Thyroid gland (tissue), 4 donors: ENCODE measurements around the gene ALDH1A2. TPM values are rescaled to one million over a fixed set of nuclear protein-coding genes. Genes with fewer than 3 reads are reported as not detected.
"Not testable (repeated sequence)": the region's sequence is repeated elsewhere in the genome, so short reads cannot be mapped to it uniquely, and the experiment has no call there.

ENCODE experiments used
- DNase-seq, 2 donors: peaks; one replicate each; pipeline ENCODE4 v3.0.0-alpha.2; 2019
- H3K27ac ChIP-seq, 3 donors: fragments of 200-600 bp; sonication (generic); 1 replicate in 2 of 3; 2 replicates in 1 of 3; pipeline ENCODE4 v1.5.1; 2016 to 2019; ENCODE audit warnings: mild to moderate bottlenecking in 1 of 3, moderate library complexity in 1 of 3
- H3K27me3 ChIP-seq: fragments of 200-600 bp; sonication (generic); one replicate; pipeline ENCODE4 v1.5.1; 2019
- H3K36me3 ChIP-seq, 2 donors: fragments of 200-600 bp; sonication (generic); one replicate each; pipeline ENCODE4 v1.5.1; 2016 to 2019
- H3K4me1 ChIP-seq, 2 donors: fragments of 200-600 bp; sonication (generic); one replicate each; pipeline ENCODE4 v1.5.1; 2017 to 2019
- H3K4me3 ChIP-seq, 3 donors: fragments of 200-600 bp; sonication (generic); replicated peaks in 1 of 3; 1 replicate in 2 of 3; 2 replicates in 1 of 3; pipeline ENCODE4 v1.5.1; 2016; ENCODE audit warnings: mild to moderate bottlenecking in 1 of 3
- H3K9me3 ChIP-seq: fragments of 200-600 bp; sonication (generic); one replicate; pipeline ENCODE4 v1.5.1; 2017
- CTCF ChIP-seq, 6 experiments: fragments of 200-600 bp in 3 of 6; fragments of 450-650 bp in 3 of 6; sonication (generic) in 3 of 6; IDR thresholded peaks; one replicate each; pipeline ENCODE4 v1.5.1; 2016 to 2019; ENCODE audit warnings: antibody characterized with exemption in 6 of 6, mild to moderate bottlenecking in 2 of 6, inconsistent platforms in 1 of 6, moderate library complexity in 1 of 6
- POLR2A ChIP-seq, 2 donors: fragments of 450-650 bp; IDR thresholded peaks; one replicate each; pipeline ENCODE4 v1.6.1; 2017; ENCODE audit warnings: antibody characterized with exemption in 2 of 2, mild to moderate bottlenecking in 2 of 2, moderate library complexity in 1 of 2
- WGBS, 2 donors: methylation state at CpG; one replicate each; pipeline ENCODE4 v1.1.5; 2017; 5-methylcytosine and 5-hydroxymethylcytosine counted together
- intact Hi-C: fragments of 100-400 bp; cut with DNase I; formaldehyde crosslinking; loops from one replicate; pipeline ENCODE4 v1.15.1; 2023
- total RNA-seq, 4 donors: library from RNA; depleted of rRNA; stranded (reverse); fragments of >200 nt; gene quantifications; one replicate each; pipeline ENCODE4 v1.2.3, GENCODE V29; 2016

Gene ALDH1A2
- total RNA-seq, 4 donors from 2014 or later: 0.98 to 12.4 (median 7.3) TPM

DNA sequence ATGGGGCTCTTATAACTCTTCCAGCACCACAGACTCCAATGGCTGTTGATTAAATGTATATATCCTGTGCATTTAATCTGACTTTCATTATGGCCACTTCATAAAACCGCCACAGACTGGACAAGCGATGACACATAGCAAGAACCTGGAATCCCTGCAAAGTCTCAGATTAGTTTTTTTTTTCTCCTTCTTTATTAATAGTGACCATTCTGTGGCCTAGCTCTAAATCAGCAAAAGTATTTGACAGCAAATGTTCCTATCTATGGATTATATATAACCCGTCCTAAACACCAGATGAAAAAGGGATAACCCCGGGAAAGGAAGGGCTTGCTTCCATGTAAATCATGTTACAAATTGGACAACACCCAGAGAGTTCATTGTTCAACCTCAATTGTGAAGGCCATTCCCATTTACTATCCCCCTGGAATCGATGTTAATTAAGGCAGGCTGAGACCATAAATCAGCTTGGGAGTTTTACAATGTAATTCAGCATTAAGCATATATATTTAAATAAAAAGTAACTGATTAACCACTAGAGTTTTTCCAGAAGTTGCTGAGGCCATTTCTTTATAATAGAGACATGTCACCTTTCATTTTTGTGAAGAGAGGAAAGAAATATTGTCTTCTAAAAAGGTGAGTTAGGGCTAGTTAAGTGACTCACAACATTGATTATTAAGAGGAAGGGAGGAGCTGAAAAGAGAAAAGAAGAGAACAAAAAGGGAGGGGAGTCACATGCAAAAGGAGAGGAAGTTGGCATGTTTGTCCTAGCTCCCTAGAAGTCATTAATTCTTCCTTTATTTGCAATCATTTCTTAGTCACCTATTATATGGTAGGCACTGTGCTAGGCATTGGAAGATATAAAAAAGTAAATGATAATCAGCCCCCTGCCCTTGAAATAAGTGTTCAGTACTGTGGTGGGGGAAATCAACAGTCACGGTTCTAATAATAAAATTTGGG lies 26.2 kb downstream of the ALDH1A2 start:
- DNase-seq: no peak
- TF ChIP-seq POLR2A (IDR thresholded peaks at IDR 0.05) (no peak), CTCF (IDR thresholded peaks at IDR 0.05) (no peak)
- intact Hi-C loops: no loop called here
- Histone ChIP-seq H3K36me3 (no peaks in the 10 kb centered on the region), H3K4me3 (no peak overlapping the region), H3K9me3 (no peaks in the 10 kb centered on the region), H3K4me1 (peaks cover 0 to 7% of the 10 kb centered on the region in 2 donors), H3K27me3 (no peaks in the 10 kb centered on the region), H3K27ac (no peak overlapping the region)
- WGBS, 2 donors: 84 to 87% methylated on average over 6 of the region's 6 CpGs

GRCh38 chr15:58038426-58039078 lies 27.0 kb downstream of the ALDH1A2 start:
- Histone ChIP-seq H3K9me3 (no peaks in the 10 kb centered on the region), H3K27ac (no peak overlapping the region), H3K4me1 (peaks cover 0 to 7% of the 10 kb centered on the region in 2 donors), H3K4me3 (no peak overlapping the region), H3K36me3 (no peaks in the 10 kb centered on the region), H3K27me3 (no peaks in the 10 kb centered on the region)
- intact Hi-C loops: no loop called here
- no peak for TF ChIP-seq POLR2A (IDR thresholded peaks at IDR 0.05)
- no peak for TF ChIP-seq CTCF (IDR thresholded peaks at IDR 0.05)
- DNase-seq: peak; percentile 27 to 37
- WGBS, 2 donors: 44 to 49% methylated on average over 2 of the region's 2 CpGs

DNA sequence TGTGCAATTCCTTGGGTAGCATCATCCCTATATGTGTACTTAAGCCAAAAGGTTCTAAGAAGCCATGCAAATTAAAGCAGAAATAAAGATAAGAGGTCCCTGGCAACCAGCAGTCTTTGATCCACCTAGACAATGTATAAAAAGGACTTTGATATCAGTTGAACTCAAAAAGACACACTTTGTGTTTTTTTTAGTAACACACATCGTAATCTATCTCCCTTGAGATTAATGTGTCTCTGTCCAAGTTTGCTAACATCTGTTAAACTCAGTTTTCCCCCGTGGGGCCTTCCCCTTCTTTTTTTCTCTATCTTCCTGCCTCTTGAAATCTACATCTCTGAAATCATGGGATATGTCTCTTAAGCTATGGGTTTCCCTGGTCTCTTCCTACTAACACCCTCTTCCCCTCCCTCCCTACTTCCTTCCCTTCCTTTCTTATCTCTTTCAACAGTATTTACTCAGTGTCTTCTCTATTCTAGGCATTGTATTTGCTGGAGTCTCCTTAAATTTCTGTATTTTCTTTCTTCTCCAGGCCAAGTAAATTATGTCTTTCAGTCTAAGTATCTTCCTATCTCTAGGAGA lies 27.7 kb downstream of the ALDH1A2 start:
- Histone ChIP-seq H3K36me3 (no peaks in the 10 kb centered on the region), H3K27me3 (no peaks in the 10 kb centered on the region), H3K9me3 (no peaks in the 10 kb centered on the region), H3K27ac (no peak overlapping the region), H3K4me1 (peaks cover 0 to 7% of the 10 kb centered on the region in 2 donors), H3K4me3 (no peak overlapping the region)
- DNase-seq: no peak
- TF ChIP-seq POLR2A (IDR thresholded peaks at IDR 0.05) (no peak), CTCF (IDR thresholded peaks at IDR 0.05) (no peak)
- intact Hi-C loops: no loop called here
- 55 to 63% methylated on average over 2 of the region's 2 CpGs for WGBS, 2 donors

DNA sequence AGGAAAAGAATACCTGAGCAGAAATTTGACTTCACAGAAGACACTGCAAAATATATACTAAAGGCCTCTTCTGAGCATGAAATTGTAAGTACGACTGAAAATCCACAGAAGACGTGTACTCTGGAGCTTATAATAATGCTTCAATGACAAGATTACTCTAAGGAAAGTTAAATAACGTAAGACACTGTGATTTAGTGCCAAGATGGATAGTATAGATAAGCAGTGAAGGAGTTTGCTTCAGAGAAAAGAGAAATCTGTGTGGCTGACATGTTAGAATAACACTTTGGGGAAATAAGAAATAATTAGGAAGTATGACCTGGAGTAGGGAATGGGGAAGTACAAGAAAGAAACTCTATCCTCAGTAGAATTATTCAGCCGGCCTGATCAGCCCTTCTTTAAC lies 28.9 kb downstream of the ALDH1A2 start:
- Histone ChIP-seq H3K27me3 (no peaks in the 10 kb centered on the region), H3K4me1 (peaks cover 0 to 7% of the 10 kb centered on the region in 2 donors), H3K36me3 (no peaks in the 10 kb centered on the region), H3K9me3 (no peaks in the 10 kb centered on the region), H3K4me3 (no peak overlapping the region), H3K27ac (no peak overlapping the region)
- intact Hi-C loops: no loop called here
- no peak for DNase-seq
- WGBS, 2 donors: 83% methylated on average over 4 of the region's 4 CpGs
- TF ChIP-seq CTCF (IDR thresholded peaks at IDR 0.05) (no peak), POLR2A (IDR thresholded peaks at IDR 0.05) (no peak)

DNA sequence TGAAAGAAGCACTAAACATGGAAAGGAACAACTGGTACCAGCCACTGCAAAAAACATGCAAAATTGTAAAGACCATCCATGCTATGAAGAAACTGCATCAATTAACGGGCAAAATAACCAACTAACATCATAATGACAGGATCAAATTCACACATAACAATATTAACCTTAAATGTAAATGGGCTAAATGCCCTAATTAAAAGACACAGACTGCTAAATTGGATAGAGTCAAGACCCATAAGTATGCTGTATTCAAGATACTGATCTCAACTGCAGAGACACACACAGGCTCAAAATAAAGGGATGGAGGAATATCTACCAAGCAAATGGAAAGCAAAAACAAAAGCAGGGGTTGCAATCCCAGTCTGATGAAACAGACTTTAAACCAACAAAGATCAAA lies 37.1 kb downstream of the ALDH1A2 start:
- H3K4me3 ChIP-seq, H3K27me3 ChIP-seq, H3K9me3 ChIP-seq, H3K36me3 ChIP-seq, H3K4me1 ChIP-seq, intact Hi-C loops, DNase-seq, H3K27ac ChIP-seq: not testable (repeated sequence)
- 88 to 92% methylated on average over 1 of the region's 1 CpG for WGBS, 2 donors
